Liver (tissue), 9 donors: ENCODE data around the gene MSH3. TPM values are rescaled to one million over a fixed set of nuclear protein-coding genes. Genes with fewer than 3 reads are reported as not detected.

Experiments used
- DNase-seq: peaks from one replicate; pipeline ENCODE4 v3.0.0-alpha.2; 2017; ENCODE audit warnings: low spot score
- H3K27ac ChIP-seq, 2 donors: one replicate each; pipeline ENCODE4 v1.7.0; 2013; ENCODE audit warnings: inconsistent platforms in 2 of 2, low read length in 2 of 2, control low read depth in 1 of 2, low read depth in 1 of 2, mild to moderate bottlenecking in 1 of 2
- H3K27me3 ChIP-seq, 4 donors: one replicate each; pipeline versions ENCODE4 v1.6.1 to v1.7.0; 2013; ENCODE audit warnings: low read length in 3 of 4, inconsistent platforms in 1 of 4, mild to moderate bottlenecking in 1 of 4, moderate library complexity in 1 of 4; ENCODE audit not compliant: control insufficient read depth in 4 of 4, insufficient read depth in 4 of 4
- H3K36me3 ChIP-seq, 4 donors: one replicate each; pipeline versions ENCODE4 v1.6.1 to v1.7.0; 2013; ENCODE audit warnings: low read length in 3 of 4, mild to moderate bottlenecking in 3 of 4, low read depth in 1 of 4, moderate library complexity in 1 of 4; ENCODE audit not compliant: control insufficient read depth in 4 of 4, insufficient read depth in 3 of 4
- H3K4me1 ChIP-seq, 4 donors: one replicate each; pipeline versions ENCODE4 v1.6.1 to v1.7.0; 2013; ENCODE audit warnings: low read length in 3 of 4, mild to moderate bottlenecking in 3 of 4, moderate library complexity in 1 of 4; ENCODE audit not compliant: control insufficient read depth in 4 of 4, insufficient read depth in 4 of 4
- H3K4me3 ChIP-seq, 3 donors: one replicate each; pipeline versions ENCODE4 v1.6.1 to v1.7.0; 2013; ENCODE audit warnings: low read length in 3 of 3, control low read depth in 1 of 3, low read depth in 1 of 3, mild to moderate bottlenecking in 1 of 3
- H3K9ac ChIP-seq, 2 donors: one replicate each; pipeline ENCODE4 v1.7.0; 2013; ENCODE audit warnings: low read length in 2 of 2, mild to moderate bottlenecking in 2 of 2, moderate library complexity in 2 of 2, control low read depth in 1 of 2, low read depth in 1 of 2
- H3K9me3 ChIP-seq, 4 donors: one replicate each; pipeline versions ENCODE4 v1.6.1 to v1.7.0; 2013; ENCODE audit warnings: low read length in 3 of 4; ENCODE audit not compliant: control insufficient read depth in 4 of 4
- CTCF ChIP-seq: fragments of 150-350 bp; IDR thresholded peaks from 2 replicates; pipeline ENCODE4 v1.5.1; 2017; ENCODE audit warnings: improper control_type of control experiment, low read depth, low read length; ENCODE audit not compliant: missing input control
- EGR1 ChIP-seq, 2 donors: IDR thresholded peaks; 2 replicates each; pipeline ENCODE4 v1.6.1; 2016 to 2018; ENCODE audit warnings: antibody characterized with exemption in 2 of 2, low read depth in 2 of 2
- FOXA1 ChIP-seq: IDR thresholded peaks from 2 replicates; pipeline ENCODE4 v1.6.1; 2016; ENCODE audit warnings: antibody characterized with exemption
- GABPA ChIP-seq, 2 donors: IDR thresholded peaks in 1 of 2; conservative IDR thresholded peaks in 1 of 2; 2 replicates each; pipeline ENCODE4 v1.6.1; 2016; ENCODE audit warnings: antibody characterized with exemption in 2 of 2, mild to moderate bottlenecking in 1 of 2, moderate library complexity in 1 of 2
- HNF4A ChIP-seq, 2 donors: conservative IDR thresholded peaks; 2 replicates each; pipeline ENCODE4 v1.6.1; 2016; ENCODE audit warnings: antibody characterized with exemption in 2 of 2, mild to moderate bottlenecking in 2 of 2
- HNF4G ChIP-seq: IDR thresholded peaks from 2 replicates; pipeline ENCODE4 v1.6.1; 2016; ENCODE audit warnings: antibody characterized with exemption
- JUND ChIP-seq, 2 donors: IDR thresholded peaks; 2 replicates each; pipeline ENCODE4 v1.6.1; 2016; ENCODE audit warnings: antibody characterized with exemption in 2 of 2
- NR2F2 ChIP-seq: IDR thresholded peaks from 2 replicates; pipeline ENCODE4 v1.6.1; 2016; ENCODE audit warnings: antibody characterized with exemption
- REST ChIP-seq: IDR thresholded peaks from 2 replicates; pipeline ENCODE4 v1.6.1; 2016; ENCODE audit warnings: antibody characterized with exemption, mild to moderate bottlenecking
- RXRA ChIP-seq, 2 donors: IDR thresholded peaks; 2 replicates each; pipeline ENCODE4 v1.6.1; 2017 to 2018; ENCODE audit warnings: antibody characterized with exemption in 2 of 2, mild to moderate bottlenecking in 1 of 2
- TAF1 ChIP-seq: conservative IDR thresholded peaks from 2 replicates; pipeline ENCODE4 v1.6.1; 2016; ENCODE audit warnings: antibody characterized with exemption, mild to moderate bottlenecking
- YY1 ChIP-seq: IDR thresholded peaks from 2 replicates; pipeline ENCODE4 v1.6.1; 2016; ENCODE audit warnings: antibody characterized with exemption, mild to moderate bottlenecking
- whole genome bisulfite sequencing: extraction: QIAGEN DNeasy Blood & Tissue Kit; methylation state at CpG from one replicate; pipeline ENCODE4 v1.1.7; 2013; 5-methylcytosine and 5-hydroxymethylcytosine counted together
- polyA plus RNA-seq, 2 donors: library from polyadenylated mRNA; stranded (reverse) in 1 of 2; unstranded in 1 of 2; fragments of 200-250 nt in 1 of 2; fragments of >200 nt in 1 of 2; fragmentation: Nextera tagmentation in 1 of 2; extraction: Ambion mirVana in 1 of 2; gene quantifications; one replicate each; pipeline versions ENCODE4 v1.2.1 to v1.2.3, GENCODE V29; 2013 to 2015
- total RNA-seq, 2 donors: library from RNA; depleted of rRNA; stranded (reverse); fragments of >200 nt; gene quantifications; one replicate each; pipeline ENCODE4 v1.2.3, GENCODE V29; 2014
- TF ChIP-seq, protein P1 (sequence below): IDR thresholded peaks from 2 replicates; pipeline ENCODE4 v1.6.1; 2016; ENCODE audit warnings: antibody characterized with exemption
- TF ChIP-seq, protein P2 (sequence below): IDR thresholded peaks from 2 replicates; pipeline ENCODE4 v1.6.1; 2016; ENCODE audit warnings: antibody characterized with exemption
- donor health status: healthy.
- donor health status: healthy.
- donor health status: healthy.
- donor health status: healthy.
- donor health status: healthy.

MSH3 gene
- total and polyA plus RNA-seq, 4 donors = 3.0 to 19.1 (median 7.9) TPM

DNA sequence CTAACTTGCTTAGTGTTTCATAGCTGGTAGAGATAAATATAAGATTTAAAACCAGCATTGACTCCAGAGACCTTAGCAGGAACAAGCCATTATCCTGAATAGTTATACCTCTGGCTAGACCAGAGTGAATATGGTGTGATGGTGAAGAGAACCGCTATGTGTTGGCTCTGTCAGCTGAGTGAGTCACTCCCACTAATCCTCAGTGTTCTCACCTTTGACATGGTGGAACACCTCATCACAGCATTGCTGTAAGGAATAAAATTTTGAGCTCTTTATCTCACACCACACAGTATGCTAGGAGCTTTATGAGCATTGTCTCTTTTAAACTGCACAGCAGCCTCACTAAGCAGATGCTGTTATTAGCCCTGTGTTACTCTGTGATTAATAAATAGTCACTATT is 91.0 kb downstream of the MSH3 start:
- TF ChIP-seq GABPA (IDR thresholded peaks at IDR 0.05 in 1 of 2, conservative IDR thresholded peaks at IDR 0.05 in 1 of 2) = no peak
- TF ChIP-seq NR2F2 = no peak
- TF ChIP-seq HNF4A (conservative IDR thresholded peaks at IDR 0.05) = no peak
- H3K36me3 ChIP-seq = peaks cover 4 to 27% (median 18%) of the 10 kb centered on the region in 4 donors
- no peak overlapping the region for H3K4me3 ChIP-seq
- H3K4me1 ChIP-seq = no peaks in the 10 kb centered on the region
- no peaks in the 10 kb centered on the region for H3K9me3 ChIP-seq
- H3K27ac ChIP-seq = no peak overlapping the region
- no peak for DNase-seq
- no peaks in the 10 kb centered on the region for H3K27me3 ChIP-seq
- H3K9ac ChIP-seq = no peak overlapping the region
- 98% methylated on average over 1 of the region's 1 CpG for WGBS

DNA sequence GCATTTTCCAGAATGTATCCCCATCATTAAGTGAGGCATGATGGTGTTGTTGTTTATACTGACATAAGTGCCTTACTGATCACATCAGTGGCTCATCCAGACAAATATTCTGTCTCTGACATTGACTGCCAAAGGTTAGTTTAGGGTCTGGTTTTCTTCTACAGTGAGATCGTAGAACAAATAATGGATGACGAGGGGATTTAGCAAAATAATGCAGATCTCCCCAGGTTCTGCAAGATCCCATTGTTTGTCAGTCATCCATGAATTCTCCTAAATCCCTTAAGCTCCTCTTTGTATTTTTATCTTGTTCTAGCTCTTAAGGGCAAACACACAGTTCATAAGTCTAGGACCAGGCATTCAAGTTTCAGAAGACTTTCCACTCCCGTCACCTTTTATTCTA is 93.5 kb downstream of the MSH3 start:
- Histone ChIP-seq H3K27me3 (no peaks in the 10 kb centered on the region), H3K9me3 (no peaks in the 10 kb centered on the region), H3K9ac (no peak overlapping the region), H3K4me3 (no peak overlapping the region), H3K27ac (no peak overlapping the region), H3K4me1 (no peaks in the 10 kb centered on the region), H3K36me3 (peaks cover 4 to 25% (median 16%) of the 10 kb centered on the region in 4 donors)
- TF ChIP-seq, protein P1, sequence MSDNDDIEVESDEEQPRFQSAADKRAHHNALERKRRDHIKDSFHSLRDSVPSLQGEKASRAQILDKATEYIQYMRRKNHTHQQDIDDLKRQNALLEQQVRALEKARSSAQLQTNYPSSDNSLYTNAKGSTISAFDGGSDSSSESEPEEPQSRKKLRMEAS = no peak
- TF ChIP-seq RXRA (IDR thresholded peaks at IDR 0.05) (no peak), TAF1 (no peak)
- 95% methylated on average over 3 of the region's 3 CpGs for WGBS
- no peak for DNase-seq

- H3K36me3 ChIP-seq = peaks cover 0 to 6% (median 4%) of the 10 kb centered on the region in 4 donors
- TF ChIP-seq, protein P2, sequence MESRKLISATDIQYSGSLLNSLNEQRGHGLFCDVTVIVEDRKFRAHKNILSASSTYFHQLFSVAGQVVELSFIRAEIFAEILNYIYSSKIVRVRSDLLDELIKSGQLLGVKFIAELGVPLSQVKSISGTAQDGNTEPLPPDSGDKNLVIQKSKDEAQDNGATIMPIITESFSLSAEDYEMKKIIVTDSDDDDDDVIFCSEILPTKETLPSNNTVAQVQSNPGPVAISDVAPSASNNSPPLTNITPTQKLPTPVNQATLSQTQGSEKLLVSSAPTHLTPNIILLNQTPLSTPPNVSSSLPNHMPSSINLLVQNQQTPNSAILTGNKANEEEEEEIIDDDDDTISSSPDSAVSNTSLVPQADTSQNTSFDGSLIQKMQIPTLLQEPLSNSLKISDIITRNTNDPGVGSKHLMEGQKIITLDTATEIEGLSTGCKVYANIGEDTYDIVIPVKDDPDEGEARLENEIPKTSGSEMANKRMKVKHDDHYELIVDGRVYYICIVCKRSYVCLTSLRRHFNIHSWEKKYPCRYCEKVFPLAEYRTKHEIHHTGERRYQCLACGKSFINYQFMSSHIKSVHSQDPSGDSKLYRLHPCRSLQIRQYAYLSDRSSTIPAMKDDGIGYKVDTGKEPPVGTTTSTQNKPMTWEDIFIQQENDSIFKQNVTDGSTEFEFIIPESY = no peak
- TF ChIP-seq JUND (IDR thresholded peaks at IDR 0.05) = no peak
- H3K9me3 ChIP-seq = no peaks in the 10 kb centered on the region
- no peak overlapping the region for H3K27ac ChIP-seq
- no peaks in the 10 kb centered on the region for H3K4me1 ChIP-seq
- no peak overlapping the region for H3K9ac ChIP-seq
- no peak for DNase-seq
- no peak overlapping the region for H3K4me3 ChIP-seq
- H3K27me3 ChIP-seq = no peaks in the 10 kb centered on the region
These were observed 98.0 kb downstream of the MSH3 start for GRCh38 chr5:80752427-80752826.

DNA sequence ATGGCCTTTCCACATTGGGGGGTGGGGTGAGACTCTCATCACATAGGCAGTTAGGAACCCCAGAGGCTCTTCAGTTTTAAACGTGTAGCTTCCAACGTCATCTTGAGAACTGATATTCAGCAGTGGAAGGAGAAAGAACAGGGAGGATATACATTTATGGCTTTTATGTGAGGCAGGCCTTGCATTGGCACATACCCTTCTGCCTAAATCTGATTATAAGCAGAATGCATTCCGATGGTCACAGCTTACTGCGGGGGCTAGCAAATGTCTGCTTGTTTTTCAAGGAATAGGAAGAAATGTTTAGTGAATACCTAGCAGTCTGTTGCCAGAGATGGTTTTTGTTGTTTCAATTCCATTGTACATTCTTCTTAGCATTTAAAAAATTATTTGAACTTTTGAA is 99.3 kb downstream of the MSH3 start:
- H3K27ac ChIP-seq = no peak overlapping the region
- no peak overlapping the region for H3K4me3 ChIP-seq
- DNase-seq = no peak
- H3K36me3 ChIP-seq = peaks cover 0 to 6% (median 2%) of the 10 kb centered on the region in 4 donors
- H3K9ac ChIP-seq = no peak overlapping the region
- H3K4me1 ChIP-seq = no peaks in the 10 kb centered on the region
- WGBS = 96% methylated on average over 4 of the region's 4 CpGs
- H3K27me3 ChIP-seq = no peaks in the 10 kb centered on the region
- no peaks in the 10 kb centered on the region for H3K9me3 ChIP-seq
- TF ChIP-seq YY1 (no peak), JUND (IDR thresholded peaks at IDR 0.05) (no peak), HNF4G (no peak), HNF4A (conservative IDR thresholded peaks at IDR 0.05) (no peak), RXRA (IDR thresholded peaks at IDR 0.05) (no peak), CTCF (no peak), EGR1 (IDR thresholded peaks at IDR 0.05; ENCODE audit: low read depth in 2 of 2) (no peak), FOXA1 (no peak), REST (no peak)
- TF ChIP-seq, protein P2 = no peak
- TF ChIP-seq, protein P1 = no peak
